IMR-90 (cell line): ENCODE data around the gene MID1IP1. TPM values are rescaled to one million over a fixed set of nuclear protein-coding genes. Genes with fewer than 3 reads are reported as not detected.

ENCODE experiments used
- ATAC-seq: fragments of 200-7000 bp; cut with Tn5 transposase; 2 replicates; pipeline ENCODE4 v1.9.1; 2020; ENCODE audit warnings: low read depth, mild to moderate bottlenecking, moderate library complexity
- BruUV-seq: library from RNA; stranded (reverse); fragments of 400-500 nt; replicated peaks from 2 replicates; lab custom pipeline; 2021; lab: Mats Ljungman, UMichigan
- CTCF ChIA-PET: fragments of 300-600 bp; formaldehyde crosslinking; extraction: SDS; loops from one replicate; lab custom pipeline; 2021; ENCODE audit warnings: antibody characterized with exemption; lab: Yijun Ruan, JAX
- POLR2A ChIA-PET: fragments of 300-600 bp; sonication (Branson Sonifier 250); formaldehyde crosslinking; loops from one replicate; lab custom pipeline; 2022; ENCODE audit warnings: antibody characterized with exemption; ENCODE audit not compliant: unreplicated experiment; lab: Charles Lee
- DNase-seq: peaks from one replicate; pipeline ENCODE4 v3.0.0; 2013
- H2AFZ ChIP-seq: replicated peaks from 2 replicates; pipeline ENCODE3; 2013; ENCODE audit warnings: low read length, mild to moderate bottlenecking; ENCODE audit not compliant: poor library complexity
- H2AK5ac ChIP-seq: 2 replicates; pipeline ENCODE4 v1.6.1; 2013; ENCODE audit warnings: low read depth, low read length, inconsistent platforms
- H2AK9ac ChIP-seq: replicated peaks from 2 replicates; pipeline ENCODE3; 2013; ENCODE audit warnings: mild to moderate bottlenecking, low read depth, low read length, moderate library complexity; ENCODE audit not compliant: poor library complexity
- H2BK120ac ChIP-seq: 2 replicates; pipeline ENCODE4 v1.6.1; 2013; ENCODE audit warnings: low read depth, low read length, inconsistent platforms
- H2BK15ac ChIP-seq: 3 replicates; pipeline ENCODE4 v1.6.1; 2013; ENCODE audit warnings: low read depth, low read length, inconsistent platforms
- H2BK20ac ChIP-seq: 2 replicates; pipeline ENCODE4 v1.6.1; 2013; ENCODE audit warnings: low read depth, mild to moderate bottlenecking, inconsistent platforms, low read length, moderate library complexity
- H2BK5ac ChIP-seq: 2 replicates; pipeline ENCODE4 v1.6.1; 2013; ENCODE audit warnings: mild to moderate bottlenecking, low read depth, low read length, inconsistent platforms; ENCODE audit not compliant: poor library complexity, severe bottlenecking
- H3K14ac ChIP-seq: replicated peaks from 2 replicates; pipeline ENCODE4 v1.6.1; 2013; ENCODE audit warnings: low read depth, low read length, inconsistent platforms
- H3K18ac ChIP-seq: 2 replicates; pipeline ENCODE4 v1.6.1; 2013; ENCODE audit warnings: low read depth, low read length, control low read depth
- H3K23ac ChIP-seq: 2 replicates; pipeline ENCODE4 v1.6.1; 2013; ENCODE audit warnings: low read depth, low read length, inconsistent platforms
- H3K27ac ChIP-seq: 2 replicates; pipeline ENCODE4 v1.5.1; 2013; ENCODE audit warnings: mild to moderate bottlenecking, control low read depth, low read length; ENCODE audit not compliant: insufficient read depth
- H3K27me3 ChIP-seq: 2 replicates; pipeline ENCODE4 v1.6.1; 2013; ENCODE audit warnings: low read length; ENCODE audit not compliant: control insufficient read depth, insufficient read depth
- H3K36me3 ChIP-seq: 2 replicates; pipeline ENCODE4 v1.6.1; 2013; ENCODE audit warnings: low read length, mixed read lengths; ENCODE audit not compliant: control insufficient read depth, insufficient read depth
- H3K4ac ChIP-seq: 2 replicates; pipeline ENCODE4 v1.6.1; 2013; ENCODE audit warnings: low read depth, low read length, inconsistent platforms
- H3K4me1 ChIP-seq: 2 replicates; pipeline ENCODE4 v1.6.1; 2013; ENCODE audit warnings: low read length, mixed read lengths; ENCODE audit not compliant: control insufficient read depth, insufficient read depth
- H3K4me2 ChIP-seq: 2 replicates; pipeline ENCODE4 v1.6.1; 2013; ENCODE audit warnings: low read depth, mild to moderate bottlenecking, control low read depth, low read length, moderate library complexity
- H3K4me3 ChIP-seq: 2 replicates; pipeline ENCODE4 v1.5.1; 2013; ENCODE audit warnings: low read depth, mild to moderate bottlenecking, control low read depth, low read length, moderate library complexity; ENCODE audit not compliant: insufficient read depth
- H3K56ac ChIP-seq: 2 replicates; pipeline ENCODE4 v1.6.1; 2013; ENCODE audit warnings: low read length, inconsistent platforms; ENCODE audit not compliant: insufficient read depth; ENCODE audit errors: extremely low read depth
- H3K79me1 ChIP-seq, 2 experiments: 2 replicates each; pipeline ENCODE4 v1.6.1; 2013; ENCODE audit warnings: low read length in 2 of 2, inconsistent platforms in 1 of 2, low read depth in 1 of 2
- H3K9ac ChIP-seq: 2 replicates; pipeline ENCODE4 v1.6.1; 2013; ENCODE audit warnings: low read depth, low read length, control low read depth
- H3K9me1 ChIP-seq: 2 replicates; pipeline ENCODE4 v1.6.1; 2013; ENCODE audit warnings: low read length, inconsistent platforms; ENCODE audit not compliant: insufficient read depth
- H3K9me3 ChIP-seq: 2 replicates; pipeline ENCODE4 v1.6.1; 2013; ENCODE audit warnings: low read length; ENCODE audit not compliant: control insufficient read depth, insufficient read depth
- H4K20me1 ChIP-seq: 2 replicates; pipeline ENCODE4 v1.6.1; 2013; ENCODE audit warnings: low read length, inconsistent platforms; ENCODE audit not compliant: insufficient read depth
- H4K5ac ChIP-seq: 2 replicates; pipeline ENCODE4 v1.6.1; 2013; ENCODE audit warnings: mild to moderate bottlenecking, low read depth, low read length, control low read depth
- H4K8ac ChIP-seq, 2 experiments: 2 replicates each; pipeline ENCODE4 v1.6.1; 2013; ENCODE audit warnings: low read depth in 2 of 2, low read length in 2 of 2, control low read depth in 1 of 2, inconsistent platforms in 1 of 2
- H4K91ac ChIP-seq: 2 replicates; pipeline ENCODE4 v1.6.1; 2013; ENCODE audit warnings: low read depth, low read length, inconsistent platforms; ENCODE audit not compliant: insufficient read depth
- BHLHE40 ChIP-seq: fragments of 150-350 bp; IDR thresholded peaks from 2 replicates; pipeline ENCODE4 v1.6.1; 2016; ENCODE audit warnings: mild to moderate bottlenecking, low read depth, low read length
- FOS ChIP-seq: fragments of 150-350 bp; IDR thresholded peaks from 2 replicates; pipeline ENCODE4 v1.6.1; 2016; ENCODE audit warnings: low read depth, low read length
- MAZ ChIP-seq: IDR thresholded peaks from 2 replicates; pipeline ENCODE4 v1.6.1; 2012; ENCODE audit warnings: low read depth, mild to moderate bottlenecking, low read length, improper control_type of control experiment, moderate library complexity, borderline replicate concordance
- SMC3 ChIP-seq: fragments of 150-350 bp; IDR thresholded peaks from 2 replicates; pipeline ENCODE4 v1.6.1; 2016; ENCODE audit warnings: low read depth, mild to moderate bottlenecking, antibody characterized with exemption, low read length, moderate library complexity
- WGBS, 2 experiments: methylation state at CpG; one replicate each; pipeline versions ENCODE4 v1.1.5 to v1.1.7; 2013; ENCODE audit warnings: missing lambda C conversion rate in 2 of 2; ENCODE audit not compliant: insufficient read length in 1 of 2; ENCODE audit errors: extremely low coverage in 2 of 2; 5-methylcytosine and 5-hydroxymethylcytosine counted together
- dilution Hi-C: fragments of 300-500 bp; cut with HindIII; formaldehyde crosslinking; loops from one replicate; pipeline ENCODE4 v1.14.3; 2018; ENCODE audit warnings: low sequenced_read_pairs; ENCODE audit not compliant: unreplicated experiment
- in situ Hi-C: fragments of 300-500 bp; cut with MboI; formaldehyde crosslinking; loops from 3 replicates; pipeline ENCODE4 v1.14.3; 2019; ENCODE audit warnings: low sequenced_read_pairs, inconsistent platforms, mixed read lengths
- intact Hi-C: fragments of 100-400 bp; cut with micrococcal nuclease; formaldehyde crosslinking; loops from 2 replicates; pipeline ENCODE4 v1.10.0; 2022
- polyA plus RNA-seq, 3 experiments: library from polyadenylated mRNA; depleted of rRNA; stranded (reverse); fragments of >200 nt; gene quantifications; 2 replicates each; pipeline ENCODE4 v1.2.3, GENCODE V29; 2012; ENCODE audit warnings: low replicate concordance in 1 of 3
- total RNA-seq: library from RNA; depleted of rRNA; stranded (reverse); fragments of >200 nt; gene quantifications from 2 replicates; pipeline ENCODE4 v1.2.3, GENCODE V29; 2012

Gene MID1IP1
- total and polyA plus RNA-seq, 2 of the 4 experiments (the other 2 are of a cell fraction), result 14.5 to 31.3 TPM

DNA sequence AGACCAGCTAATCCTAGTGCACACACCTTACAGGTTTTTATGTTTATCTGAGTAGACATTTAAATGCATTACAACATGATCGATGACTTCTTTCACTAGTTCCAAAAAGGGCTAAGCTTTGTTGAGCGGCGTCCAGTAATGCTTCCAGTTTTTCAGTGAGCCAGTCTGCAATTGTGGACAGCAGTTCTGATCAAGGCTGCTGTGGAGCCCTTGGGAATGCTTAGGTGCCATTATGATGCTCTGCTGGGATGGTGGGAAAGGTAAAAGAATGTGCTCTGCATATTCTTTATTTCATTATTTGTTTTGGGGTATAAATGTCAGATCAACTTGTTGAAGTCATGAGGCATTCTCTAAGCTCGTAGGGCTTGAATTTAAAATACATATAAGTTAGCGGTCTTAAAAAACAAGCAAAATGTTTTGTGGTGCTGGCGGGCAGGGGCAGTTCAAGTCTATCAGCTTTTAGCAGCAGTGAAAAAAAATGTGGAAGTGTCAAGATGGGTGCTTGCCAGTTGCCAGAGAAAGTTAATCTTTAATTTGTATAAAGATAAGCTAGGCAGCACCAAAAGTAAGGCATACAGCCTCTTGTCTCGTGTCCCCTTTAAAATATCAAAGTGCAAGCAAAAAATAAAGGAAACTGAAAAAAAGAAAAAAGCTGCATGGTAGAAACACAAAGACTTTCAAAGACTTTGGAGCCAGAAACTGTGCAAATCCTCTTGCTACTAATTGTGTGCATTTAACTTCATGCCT lies 5.8 kb downstream of the MID1IP1 start:
- ATAC-seq (no peak), DNase-seq (no peak)
- H3K36me3 ChIP-seq, result peaks cover 4% of the 10 kb centered on the region; the same call in 1 of the 2 replicates
- no peaks in the 10 kb centered on the region for H3K9me1 ChIP-seq
- no peak overlapping the region for H4K5ac ChIP-seq
- H4K8ac ChIP-seq, result 0 out of 4 replicates have a peak overlapping the region, but pooled peaks of 1 of the 2 experiments have one; percentile 2
- TF ChIP-seq SMC3 (no peak), FOS (no peak), BHLHE40 (no peak), MAZ (no peak)
- H2BK20ac ChIP-seq, result 0 out of 2 replicates have a peak overlapping the region, but pooled peaks have one; percentile 11
- H3K18ac ChIP-seq, result peak overlapping the region; percentile 26
- WGBS, 2 experiments, result no CpG with 5 or more reads among the region's 7 CpGs
- H2BK120ac ChIP-seq, result no peak overlapping the region
- H3K4ac ChIP-seq, result peak overlapping the region; percentile 59
- peaks cover 2% of the 10 kb centered on the region; the same call in 1 of the 2 replicates for H3K4me1 ChIP-seq
- dilution Hi-C loops, result no loop called here
- peak overlapping the region; percentile 54 for H3K4me2 ChIP-seq
- H3K23ac ChIP-seq, result peak overlapping the region; percentile 21; the same call in 1 of the 2 replicates
- H3K14ac ChIP-seq, result 0 out of 2 replicates have a peak overlapping the region, but pooled peaks have one; percentile 15
- H3K56ac ChIP-seq, result no peak overlapping the region
- peak overlapping the region; percentile 44 for H3K9ac ChIP-seq
- ChIA-PET CTCF (interaction anchor here (0.6 kb wide), 1 partner anchor 179 kb away, joined by 3 read pairs; no protein-coding TSS in a partner anchor), POLR2A (interaction anchor here (0.6 to 1.7 kb wide), 2 partner anchors 10 to 12 kb away, joined by 3 to 6 read pairs; no protein-coding TSS in a partner anchor)
- in situ Hi-C loops, result no loop called here
- H3K27me3 ChIP-seq, result no peaks in the 10 kb centered on the region
- no peak overlapping the region for H2AFZ ChIP-seq
- no peaks in the 10 kb centered on the region for H4K20me1 ChIP-seq
- H2AK9ac ChIP-seq, result no peak overlapping the region
- no peaks in the 10 kb centered on the region for H3K9me3 ChIP-seq
- intact Hi-C loops, result no loop called here
- H2AK5ac ChIP-seq, result no peak overlapping the region; the same call in 1 of the 2 replicates
- H3K79me1 ChIP-seq, result peaks cover 0 to 5% of the 10 kb centered on the region in 2 experiments; a peak in 2 of 4 replicates
- H2BK15ac ChIP-seq, result no peak overlapping the region
- H4K91ac ChIP-seq, result 0 out of 2 replicates have a peak overlapping the region, but pooled peaks have one; percentile 5
- peak overlapping the region; percentile 9; the same call in 1 of the 2 replicates for H3K4me3 ChIP-seq
- H2BK5ac ChIP-seq, result peak overlapping the region; percentile 80
- peak overlapping the region; percentile 27; the same call in 1 of the 2 replicates for H3K27ac ChIP-seq
- no TSS peak for BruUV-seq
